Choroid plexus epithelial cell (primary cell): ENCODE measurements around the gene RAB38.

Experiments
- DNase-seq: peaks from one replicate; pipeline ENCODE4 v3.0.0-alpha.2; 2010; ENCODE audit warnings: low read depth
- H3K4me3 ChIP-seq: 2 replicates; pipeline ENCODE4 v1.5.1; 2011; ENCODE audit warnings: low read depth, mild to moderate bottlenecking, control low read depth, low read length, moderate library complexity
- CTCF ChIP-seq: conservative IDR thresholded peaks from 2 replicates; pipeline ENCODE4 v1.5.1; 2011; ENCODE audit warnings: low read depth, mild to moderate bottlenecking, control low read depth, inconsistent platforms, low read length, moderate library complexity

The RAB38 gene

GRCh38 chr11:88064097-88064705 is 111.0 kb downstream of the RAB38 start:
- DNase-seq = no peak
- H3K4me3 ChIP-seq = no peak overlapping the region
- TF ChIP-seq CTCF = no peak
